Gastrocnemius medialis (tissue), 4 donors: ENCODE results near the gene TUBB6. TPM values are rescaled to one million over a fixed set of nuclear protein-coding genes. Genes with fewer than 3 reads are reported as not detected.
A peak's percentile ranks its signal among the peaks of the same experiment; 100 is the strongest.

ENCODE experiments used
- ATAC-seq, 2 donors: fragments of 150-250 bp; one replicate each; pipeline ENCODE4 v1.9.1; 2016
- DNase-seq, 2 donors: peaks; one replicate each; pipeline ENCODE4 v3.0.0-alpha.2; 2019
- H3K27ac ChIP-seq, 4 donors: fragments of 200-600 bp; sonication (generic); 1 replicate in 1 of 4; 2 replicates in 3 of 4; pipeline ENCODE4 v1.5.1; 2016 to 2018; ENCODE audit warnings: mild to moderate bottlenecking in 2 of 4, moderate library complexity in 1 of 4
- H3K27me3 ChIP-seq, 3 donors: fragments of 200-600 bp; sonication (generic) in 2 of 3; 1 replicate in 1 of 3; 2 replicates in 2 of 3; pipeline versions ENCODE4 v1.5.1 to v1.6.0; 2016 to 2019; ENCODE audit warnings: mild to moderate bottlenecking in 1 of 3, moderate library complexity in 1 of 3
- H3K36me3 ChIP-seq, 2 donors: fragments of 200-600 bp; sonication (generic) in 1 of 2; one replicate each; pipeline ENCODE4 v1.5.1; 2017 to 2018
- H3K4me1 ChIP-seq, 2 donors: fragments of 200-600 bp; sonication (generic) in 1 of 2; one replicate each; pipeline ENCODE4 v1.5.1; 2016 to 2017; ENCODE audit warnings: mild to moderate bottlenecking in 2 of 2
- H3K4me3 ChIP-seq, 4 donors: fragments of 200-600 bp; sonication (generic) in 3 of 4; 1 replicate in 1 of 4; 2 replicates in 3 of 4; pipeline ENCODE4 v1.5.1; 2016 to 2019; ENCODE audit warnings: mild to moderate bottlenecking in 2 of 4
- H3K9me3 ChIP-seq, 3 donors: fragments of 200-600 bp; sonication (generic) in 2 of 3; 1 replicate in 1 of 3; 2 replicates in 2 of 3; pipeline ENCODE4 v1.5.1; 2016 to 2019
- CTCF ChIP-seq, 5 experiments: fragments of 450-650 bp in 3 of 5; fragments of 200-600 bp in 2 of 5; sonication (generic) in 2 of 5; IDR thresholded peaks in 4 of 5; conservative IDR thresholded peaks in 1 of 5; 1 replicate in 4 of 5; 2 replicates in 1 of 5; pipeline ENCODE4 v1.5.1; 2016 to 2019; ENCODE audit warnings: antibody characterized with exemption in 5 of 5, mild to moderate bottlenecking in 3 of 5, moderate library complexity in 3 of 5
- POLR2A ChIP-seq, 2 donors: fragments of 450-650 bp; IDR thresholded peaks; one replicate each; pipeline ENCODE4 v1.6.1; 2017; ENCODE audit warnings: antibody characterized with exemption in 2 of 2, mild to moderate bottlenecking in 2 of 2, moderate library complexity in 2 of 2
- in situ Hi-C, 4 donors: fragments of 200-750 bp; cut with MboI; loops; one replicate each; pipeline versions ENCODE4 v1.15.0 to v1.8.0; 2017; ENCODE audit warnings: low sequenced_read_pairs in 4 of 4
- intact Hi-C: fragments of 100-400 bp; cut with DNase I; formaldehyde crosslinking; loops from one replicate; pipeline ENCODE4 v1.15.1; 2023; ENCODE audit warnings: low total_unique reads
- total RNA-seq, 4 donors: library from RNA; depleted of rRNA; stranded (reverse); fragments of >200 nt; gene quantifications; one replicate each; pipeline versions ENCODE4 v1.1.0 to v1.2.3, GENCODE V29; 2016

TUBB6 gene
- total RNA-seq, 4 donors from 2014 or later: 6.3 to 29.7 (median 13.5) TPM

GRCh38 chr18:12305930-12306629 lies 2.0 kb upstream of the TUBB6 start:
- in situ Hi-C loops (no loop called here), intact Hi-C loops (loop anchor here (5.0 kb wide), 1 partner anchor 34 kb away; no protein-coding TSS in a partner anchor)
- Histone ChIP-seq H3K27ac (no peak overlapping the region), H3K4me1 (peaks cover 6 to 18% of the 10 kb centered on the region in 2 donors), H3K9me3 (no peaks in the 10 kb centered on the region), H3K27me3 (peaks cover 20 to 31% (median 22%) of the 10 kb centered on the region in 3 donors), H3K4me3 (no peak overlapping the region), H3K36me3 (no peaks in the 10 kb centered on the region)
- no peak for DNase-seq
- TF ChIP-seq CTCF (IDR thresholded peaks at IDR 0.05 in 4 of 5, conservative IDR thresholded peaks at IDR 0.05 in 1 of 5) (no peak), POLR2A (IDR thresholded peaks at IDR 0.05) (no peak)
- no peak for ATAC-seq

- Histone ChIP-seq H3K27me3 (peaks cover 20 to 31% (median 22%) of the 10 kb centered on the region in 3 donors), H3K4me3 (peak overlapping the region; percentile 44 to 66 (median 53)), H3K4me1 (peaks cover 6 to 18% of the 10 kb centered on the region in 2 donors), H3K9me3 (peaks cover 0 to under 1% (median 0%) of the 10 kb centered on the region in 3 donors), H3K27ac (peak overlapping the region; percentile 72 to 87 (median 79)), H3K36me3 (peaks cover 0 to 8% of the 10 kb centered on the region in 2 donors)
- in situ Hi-C loops (no loop called here), intact Hi-C loops (loop anchor here (5.0 kb wide), 1 partner anchor 35 kb away; no protein-coding TSS in a partner anchor)
- ATAC-seq (peak; percentile 39 to 48), DNase-seq (peak in 1 of 2 donors; percentile 17)
- TF ChIP-seq CTCF (IDR thresholded peaks at IDR 0.05 in 4 of 5, conservative IDR thresholded peaks at IDR 0.05 in 1 of 5) (no peak), POLR2A (IDR thresholded peaks at IDR 0.05) (no peak)
These were observed 1.0 kb upstream of the TUBB6 start for GRCh38 chr18:12306752-12307700.

GRCh38 chr18:12308386-12309100 lies 502 bp downstream of the TUBB6 start:
- peak overlapping the region; percentile 62 to 73 (median 66) for H3K4me3 ChIP-seq
- H3K27ac ChIP-seq: peak overlapping the region; percentile 72 to 87 (median 78)
- in situ Hi-C loops (no loop called here), intact Hi-C loops (loop anchor here (1.0 to 5.0 kb wide), 2 partner anchors 36 to 69 kb away; partner anchors contain the start of gene AFG3L2)
- ATAC-seq (peak; percentile 74 to 83), DNase-seq (peak; percentile 39 to 65)
- peaks cover 0 to 14% of the 10 kb centered on the region in 2 donors for H3K36me3 ChIP-seq
- peaks cover 0 to 6% (median 0%) of the 10 kb centered on the region in 3 donors for H3K9me3 ChIP-seq
- no peak for TF ChIP-seq CTCF (IDR thresholded peaks at IDR 0.05 in 4 of 5, conservative IDR thresholded peaks at IDR 0.05 in 1 of 5)
- peak in 1 of 2 donors; percentile 51 for TF ChIP-seq POLR2A (IDR thresholded peaks at IDR 0.05)
- H3K4me1 ChIP-seq: peaks cover 6 to 18% of the 10 kb centered on the region in 2 donors
- peaks cover 20 to 31% (median 22%) of the 10 kb centered on the region in 3 donors for H3K27me3 ChIP-seq

GRCh38 chr18:12309683-12310198 lies 1.7 kb downstream of the TUBB6 start:
- H3K27ac ChIP-seq: peak overlapping the region in 2 of 4 donors; percentile 72 to 77
- peaks cover 8 to 18% of the 10 kb centered on the region in 2 donors for H3K4me1 ChIP-seq
- H3K27me3 ChIP-seq: peaks cover 20 to 31% (median 22%) of the 10 kb centered on the region in 3 donors
- H3K4me3 ChIP-seq: peak overlapping the region; percentile 62 to 73 (median 66)
- intact Hi-C loops: loop anchor here (5.0 kb wide), 1 partner anchor 37 kb away; no protein-coding TSS in a partner anchor
- peaks cover 0 to 14% of the 10 kb centered on the region in 2 donors for H3K36me3 ChIP-seq
- DNase-seq (no peak), ATAC-seq (no peak)
- TF ChIP-seq POLR2A (IDR thresholded peaks at IDR 0.05): no peak
- TF ChIP-seq CTCF (IDR thresholded peaks at IDR 0.05 in 4 of 5, conservative IDR thresholded peaks at IDR 0.05 in 1 of 5): no peak
- in situ Hi-C loops: no loop called here
- peaks cover 0 to 6% (median 0%) of the 10 kb centered on the region in 3 donors for H3K9me3 ChIP-seq
